IPS-18a (cell line): ENCODE data around the gene LIMA1.
"Not testable (repeated sequence)": the region's sequence is repeated elsewhere in the genome, so short reads cannot be mapped to it uniquely, and the experiment has no call there.

Experiments used
- H3K27ac ChIP-seq: one replicate; pipeline ENCODE4 v1.5.1; 2013; ENCODE audit warnings: low read length
- H3K27me3 ChIP-seq: one replicate; pipeline ENCODE4 v1.6.1; 2013; ENCODE audit warnings: mild to moderate bottlenecking, low read length; ENCODE audit not compliant: control insufficient read depth, insufficient read depth
- H3K36me3 ChIP-seq: one replicate; pipeline ENCODE4 v1.6.1; 2013; ENCODE audit warnings: low read depth, low read length; ENCODE audit not compliant: control insufficient read depth
- H3K4me1 ChIP-seq: one replicate; pipeline ENCODE4 v1.6.1; 2013; ENCODE audit warnings: low read depth, low read length; ENCODE audit not compliant: control insufficient read depth
- H3K4me3 ChIP-seq: one replicate; pipeline ENCODE4 v1.5.1; 2013; ENCODE audit warnings: low read length
- H3K9ac ChIP-seq: one replicate; pipeline ENCODE4 v1.6.1; 2013; ENCODE audit warnings: mild to moderate bottlenecking, low read length, moderate library complexity
- H3K9me3 ChIP-seq: one replicate; pipeline ENCODE4 v1.6.1; 2013; ENCODE audit warnings: low read depth, low read length; ENCODE audit not compliant: control insufficient read depth

LIMA1 gene

GRCh38 chr12:50258167-50258551 is 25.2 kb downstream of the LIMA1 start:
- H3K4me3 ChIP-seq = no peak overlapping the region
- H3K9ac ChIP-seq = no peak overlapping the region
- no peaks in the 10 kb centered on the region for H3K36me3 ChIP-seq
- H3K9me3 ChIP-seq = no peaks in the 10 kb centered on the region
- H3K4me1 ChIP-seq = no peaks in the 10 kb centered on the region
- no peaks in the 10 kb centered on the region for H3K27me3 ChIP-seq
- no peak overlapping the region for H3K27ac ChIP-seq

DNA sequence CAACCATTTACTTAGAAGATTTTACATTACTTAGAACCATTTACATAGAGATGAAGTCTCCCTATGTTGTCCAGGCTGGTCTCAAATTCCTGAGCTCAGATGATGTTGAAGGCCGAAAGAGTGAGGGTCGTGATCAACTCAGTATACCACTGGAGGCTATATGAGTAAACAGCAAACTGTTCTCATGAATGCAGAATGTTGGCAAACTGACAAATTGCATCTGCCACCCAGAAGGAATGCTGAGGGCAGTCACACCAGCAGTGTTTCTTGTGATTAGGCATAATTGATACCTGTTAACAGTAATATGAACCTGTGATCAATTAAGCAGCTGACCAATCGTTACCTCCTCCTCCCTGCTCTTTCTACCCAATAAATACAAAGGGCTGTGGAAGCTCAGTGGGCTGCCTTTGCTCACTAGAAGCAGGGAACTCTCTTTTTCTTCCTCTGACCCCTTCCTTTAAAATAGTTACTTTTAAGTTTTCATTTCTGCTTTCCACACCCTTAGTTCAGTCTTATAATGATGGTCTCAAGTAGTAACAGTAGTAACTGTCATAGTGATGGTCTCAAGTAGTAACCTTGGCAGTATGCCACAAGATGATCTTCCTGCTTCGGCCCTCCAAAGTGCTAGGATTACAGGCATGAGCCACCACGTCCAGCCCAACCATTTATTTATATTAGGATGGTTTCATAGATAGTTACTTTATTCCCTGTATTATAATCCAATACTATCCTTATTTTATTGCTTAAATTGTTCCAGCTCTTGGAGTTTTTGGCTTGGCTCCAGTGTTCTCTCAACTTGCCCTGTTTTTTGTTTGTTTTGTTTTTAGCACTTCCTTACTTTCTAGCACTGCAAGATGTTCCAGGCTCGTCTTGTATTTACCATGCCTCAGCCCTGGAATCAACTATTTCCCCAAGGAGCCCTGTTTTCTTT is 25.8 kb downstream of the LIMA1 start:
- Histone ChIP-seq H3K4me3 (no peak overlapping the region), H3K9ac (no peak overlapping the region), H3K36me3 (no peaks in the 10 kb centered on the region), H3K4me1 (no peaks in the 10 kb centered on the region), H3K27ac (no peak overlapping the region), H3K9me3 (no peaks in the 10 kb centered on the region), H3K27me3 (no peaks in the 10 kb centered on the region)

- no peak overlapping the region for H3K4me3 ChIP-seq
- H3K4me1 ChIP-seq = no peaks in the 10 kb centered on the region
- no peaks in the 10 kb centered on the region for H3K27me3 ChIP-seq
- no peaks in the 10 kb centered on the region for H3K36me3 ChIP-seq
- no peak overlapping the region for H3K27ac ChIP-seq
- no peak overlapping the region for H3K9ac ChIP-seq
- no peaks in the 10 kb centered on the region for H3K9me3 ChIP-seq
Measured at GRCh38 chr12:50256761-50257160, 26.6 kb downstream of the LIMA1 start.

DNA sequence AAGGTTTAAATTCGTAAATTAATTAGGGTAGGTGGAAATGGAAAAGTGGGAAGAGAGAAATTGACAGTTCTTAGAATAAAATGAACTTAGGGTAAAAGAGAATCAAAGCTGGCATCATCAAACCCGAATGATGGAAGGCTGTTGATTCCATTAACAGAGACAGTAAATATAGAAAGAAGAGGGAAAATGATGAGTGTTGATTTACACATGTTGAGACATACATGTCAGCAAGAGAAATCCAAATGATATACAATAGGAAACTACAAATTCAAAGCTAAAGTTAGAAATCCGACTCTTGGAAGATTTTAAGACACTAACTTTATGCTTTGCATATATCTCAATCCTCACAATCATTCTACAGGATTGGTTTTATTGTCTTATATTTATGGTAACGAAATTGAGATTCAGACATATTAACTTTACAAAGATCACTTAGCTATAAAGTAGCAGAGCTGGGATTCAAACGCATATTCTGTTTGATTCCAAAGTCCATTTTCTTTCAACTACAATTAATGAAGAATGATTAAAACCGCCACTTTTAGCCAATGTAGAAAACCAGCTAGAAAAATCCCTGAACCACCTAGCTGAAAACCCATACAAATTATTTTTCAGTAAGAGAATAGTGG is 30.2 kb downstream of the LIMA1 start:
- no peaks in the 10 kb centered on the region for H3K36me3 ChIP-seq
- no peak overlapping the region for H3K9ac ChIP-seq
- no peak overlapping the region for H3K27ac ChIP-seq
- H3K27me3 ChIP-seq = no peaks in the 10 kb centered on the region
- no peaks in the 10 kb centered on the region for H3K4me1 ChIP-seq
- H3K4me3 ChIP-seq = no peak overlapping the region
- H3K9me3 ChIP-seq = no peaks in the 10 kb centered on the region

GRCh38 chr12:50251619-50252252 is 31.6 kb downstream of the LIMA1 start:
- no peaks in the 10 kb centered on the region for H3K4me1 ChIP-seq
- no peak overlapping the region for H3K4me3 ChIP-seq
- no peaks in the 10 kb centered on the region for H3K27me3 ChIP-seq
- H3K9ac ChIP-seq = no peak overlapping the region
- no peaks in the 10 kb centered on the region for H3K9me3 ChIP-seq
- no peaks in the 10 kb centered on the region for H3K36me3 ChIP-seq
- no peak overlapping the region for H3K27ac ChIP-seq

DNA sequence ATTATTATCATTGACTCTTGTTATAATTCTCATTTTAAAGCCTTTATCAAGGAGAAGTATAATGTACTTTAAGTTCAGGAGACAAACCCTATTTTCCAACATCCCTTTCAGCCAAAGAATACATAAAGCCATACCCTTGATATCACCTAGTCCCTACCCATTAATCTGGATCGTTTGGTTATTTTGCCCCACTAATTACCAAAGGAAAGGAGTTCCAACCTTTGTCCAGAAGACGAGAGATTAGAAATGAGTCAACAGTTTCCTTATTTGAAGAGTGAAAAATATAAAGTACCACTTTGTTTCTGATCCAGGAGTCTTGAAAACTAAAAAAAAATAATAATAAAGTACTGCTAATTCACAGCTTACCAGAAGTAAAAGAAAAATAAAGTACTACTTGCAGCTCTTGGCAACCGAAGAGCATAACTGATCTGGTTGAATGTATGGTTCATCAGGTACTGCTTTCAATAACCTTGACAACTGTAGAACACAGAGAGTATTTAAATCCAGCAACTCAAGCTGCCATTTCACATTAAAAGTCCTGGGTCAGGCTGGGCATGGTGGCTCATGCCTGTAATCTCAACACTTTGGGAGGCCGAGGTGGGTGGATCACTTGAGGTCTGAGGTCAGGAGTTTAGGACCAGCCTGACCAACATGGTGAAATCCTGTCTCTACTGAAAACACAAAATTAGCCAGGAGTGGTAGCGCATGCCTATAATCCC is 33.7 kb downstream of the LIMA1 start:
- H3K36me3 ChIP-seq = no peaks in the 10 kb centered on the region
- no peaks in the 10 kb centered on the region for H3K4me1 ChIP-seq
- H3K27me3 ChIP-seq = no peaks in the 10 kb centered on the region
- H3K4me3 ChIP-seq = no peak overlapping the region
- H3K9me3 ChIP-seq = no peaks in the 10 kb centered on the region
- no peak overlapping the region for H3K27ac ChIP-seq
- H3K9ac ChIP-seq = no peak overlapping the region

DNA sequence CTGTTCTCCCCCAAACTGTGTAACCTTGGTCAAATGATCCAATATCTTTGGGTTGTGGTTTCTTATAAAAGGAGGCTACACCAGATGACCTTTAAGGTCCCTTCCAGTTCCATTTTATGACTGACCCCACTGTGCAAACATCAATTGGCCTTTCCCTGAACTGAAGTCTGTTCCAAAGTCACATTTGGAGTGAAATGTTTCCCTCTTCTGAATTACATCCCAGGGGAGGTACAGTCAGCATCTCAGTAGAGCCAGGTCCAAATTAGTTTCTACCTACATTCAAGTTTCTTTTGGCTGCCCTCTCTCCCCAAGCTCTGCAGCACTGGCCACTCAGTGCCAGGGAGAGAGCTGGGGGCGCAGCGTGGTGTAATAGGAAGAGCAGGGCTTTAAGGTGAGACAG is 34.4 kb downstream of the LIMA1 start:
- Histone ChIP-seq H3K27me3 (no peaks in the 10 kb centered on the region), H3K27ac (no peak overlapping the region), H3K9ac (no peak overlapping the region), H3K36me3 (no peaks in the 10 kb centered on the region), H3K4me1 (no peaks in the 10 kb centered on the region), H3K9me3 (no peaks in the 10 kb centered on the region), H3K4me3 (no peak overlapping the region)

GRCh38 chr12:50248411-50248810 is 34.9 kb downstream of the LIMA1 start:
- no peaks in the 10 kb centered on the region for H3K9me3 ChIP-seq
- no peaks in the 10 kb centered on the region for H3K36me3 ChIP-seq
- peaks cover under 1% of the 10 kb centered on the region for H3K4me1 ChIP-seq
- no peak overlapping the region for H3K4me3 ChIP-seq
- no peak overlapping the region for H3K27ac ChIP-seq
- no peaks in the 10 kb centered on the region for H3K27me3 ChIP-seq
- H3K9ac ChIP-seq = no peak overlapping the region

DNA sequence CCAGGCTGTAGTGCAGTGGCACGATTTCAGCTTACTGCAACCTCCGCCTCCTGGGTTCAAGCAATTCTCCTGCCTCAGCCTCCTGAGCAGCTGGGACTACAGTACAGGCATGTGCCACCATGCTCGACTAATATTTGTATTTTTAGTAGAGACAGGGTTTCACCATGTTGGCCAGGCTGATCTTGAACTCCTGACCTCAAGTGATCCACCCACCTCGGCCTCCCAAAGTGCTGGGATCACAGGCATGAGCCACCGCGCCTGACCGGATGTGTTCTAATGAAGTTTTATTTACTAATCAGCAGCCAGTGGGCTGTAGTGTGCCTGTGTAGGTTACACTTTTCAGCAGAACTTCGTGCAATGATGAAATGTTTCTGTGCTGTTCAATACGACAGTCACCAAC is 35.7 kb downstream of the LIMA1 start:
- H3K27me3 ChIP-seq, H3K9ac ChIP-seq, H3K4me1 ChIP-seq, H3K36me3 ChIP-seq, H3K9me3 ChIP-seq, H3K27ac ChIP-seq, H3K4me3 ChIP-seq: not testable (repeated sequence)

- no peak overlapping the region for H3K27ac ChIP-seq
Measured at GRCh38 chr12:50246873-50247612, 36.3 kb downstream of the LIMA1 start.

More at GRCh38 chr12:50246873-50247612, 36.3 kb downstream of the LIMA1 start:
- Histone ChIP-seq H3K9me3 (no peaks in the 10 kb centered on the region), H3K36me3 (no peaks in the 10 kb centered on the region), H3K4me1 (peaks cover 3% of the 10 kb centered on the region), H3K9ac (no peak overlapping the region), H3K27me3 (no peaks in the 10 kb centered on the region), H3K4me3 (no peak overlapping the region)
